GM18505 (cell line): ENCODE data around the gene CD164L2.

Experiments used
- ATAC-seq: cut with Tn5 transposase; IDR thresholded peaks from one replicate; pipeline ENCODE4 v1.9.1; 2021; ENCODE audit not compliant: unreplicated experiment
- POLR2A ChIP-seq: IDR thresholded peaks from 4 replicates; pipeline ENCODE4 v1.6.1; 2011; ENCODE audit warnings: borderline replicate concordance; ENCODE audit not compliant: insufficient read depth, insufficient read length; ENCODE audit errors: extremely low read depth

The CD164L2 gene

GRCh38 chr1:27360159-27361043 lies 22.7 kb downstream of the CD164L2 start:
- TF ChIP-seq POLR2A: no peak
- ATAC-seq: no peak

- ATAC-seq: no peak
- no peak for TF ChIP-seq POLR2A
Measured at GRCh38 chr1:27359822-27360158, 23.3 kb downstream of the CD164L2 start.

- no peak for ATAC-seq
Measured at GRCh38 chr1:27358928-27359313, 24.2 kb downstream of the CD164L2 start.

GRCh38 chr1:27358038-27358927 lies 24.9 kb downstream of the CD164L2 start:
- ATAC-seq: no peak
- TF ChIP-seq POLR2A: no peak

More at GRCh38 chr1:27358928-27359313, 24.2 kb downstream of the CD164L2 start:
- TF ChIP-seq POLR2A: no peak

- no peak for ATAC-seq
- TF ChIP-seq POLR2A: no peak
Measured at GRCh38 chr1:27357281-27358037, 25.7 kb downstream of the CD164L2 start.

- no peak for ATAC-seq
Measured at GRCh38 chr1:27356619-27357280, 26.4 kb downstream of the CD164L2 start.

GRCh38 chr1:27356277-27356618 lies 26.9 kb downstream of the CD164L2 start:
- TF ChIP-seq POLR2A: no peak
- ATAC-seq: no peak

More at GRCh38 chr1:27356619-27357280, 26.4 kb downstream of the CD164L2 start:
- no peak for TF ChIP-seq POLR2A

GRCh38 chr1:27355683-27356082 lies 27.4 kb downstream of the CD164L2 start:
- no peak for TF ChIP-seq POLR2A
- ATAC-seq: no peak

- ATAC-seq: no peak
- TF ChIP-seq POLR2A: no peak
Measured at GRCh38 chr1:27353629-27354028, 29.5 kb downstream of the CD164L2 start.

- no peak for ATAC-seq
- TF ChIP-seq POLR2A: no peak
Measured at GRCh38 chr1:27353166-27353565, 30.0 kb downstream of the CD164L2 start.

GRCh38 chr1:27351541-27352107 lies 31.5 kb downstream of the CD164L2 start:
- ATAC-seq: no peak
- no peak for TF ChIP-seq POLR2A
